ENCODE data around the gene UTP15.

GRCh38 chr5:73519531-73520283 lies 45.8 kb upstream of the UTP15 start:
- TF ChIP-seq CTCF (IDR thresholded peaks at IDR 0.05; ENCODE audit: extremely low read depth in 1 of 2, insufficient read depth in 1 of 2, low read depth in 1 of 2, low read length in 2 of 2), result peak; percentile 78 to 82
- TF ChIP-seq POLR2A (IDR thresholded peaks at IDR 0.05; ENCODE audit: low read depth, low read length), result no peak
- no peak for TF ChIP-seq MAX (IDR thresholded peaks at IDR 0.05; ENCODE audit: insufficient read depth, insufficient read length)

Measured in endothelial cell of umbilical vein (primary cell).